Gastrocnemius medialis (tissue), 4 donors: ENCODE measurements around the gene RNF214. TPM values are rescaled to one million over a fixed set of nuclear protein-coding genes. Genes with fewer than 3 reads are reported as not detected.

Source experiments
- ATAC-seq, 2 donors: fragments of 150-250 bp; one replicate each; pipeline ENCODE4 v1.9.1; 2016
- DNase-seq, 2 donors: peaks; one replicate each; pipeline ENCODE4 v3.0.0-alpha.2; 2019
- H3K27ac ChIP-seq, 4 donors: fragments of 200-600 bp; sonication (generic); 1 replicate in 1 of 4; 2 replicates in 3 of 4; pipeline ENCODE4 v1.5.1; 2016 to 2018; ENCODE audit warnings: mild to moderate bottlenecking in 2 of 4, moderate library complexity in 1 of 4
- H3K27me3 ChIP-seq, 3 donors: fragments of 200-600 bp; sonication (generic) in 2 of 3; 1 replicate in 1 of 3; 2 replicates in 2 of 3; pipeline versions ENCODE4 v1.5.1 to v1.6.0; 2016 to 2019; ENCODE audit warnings: mild to moderate bottlenecking in 1 of 3, moderate library complexity in 1 of 3
- H3K36me3 ChIP-seq, 2 donors: fragments of 200-600 bp; sonication (generic) in 1 of 2; one replicate each; pipeline ENCODE4 v1.5.1; 2017 to 2018
- H3K4me1 ChIP-seq, 2 donors: fragments of 200-600 bp; sonication (generic) in 1 of 2; one replicate each; pipeline ENCODE4 v1.5.1; 2016 to 2017; ENCODE audit warnings: mild to moderate bottlenecking in 2 of 2
- H3K4me3 ChIP-seq, 4 donors: fragments of 200-600 bp; sonication (generic) in 3 of 4; 1 replicate in 1 of 4; 2 replicates in 3 of 4; pipeline ENCODE4 v1.5.1; 2016 to 2019; ENCODE audit warnings: mild to moderate bottlenecking in 2 of 4
- H3K9me3 ChIP-seq, 3 donors: fragments of 200-600 bp; sonication (generic) in 2 of 3; 1 replicate in 1 of 3; 2 replicates in 2 of 3; pipeline ENCODE4 v1.5.1; 2016 to 2019
- POLR2A ChIP-seq, 2 donors: fragments of 450-650 bp; IDR thresholded peaks; one replicate each; pipeline ENCODE4 v1.6.1; 2017; ENCODE audit warnings: antibody characterized with exemption in 2 of 2, mild to moderate bottlenecking in 2 of 2, moderate library complexity in 2 of 2
- in situ Hi-C, 4 donors: fragments of 200-750 bp; cut with MboI; loops; one replicate each; pipeline versions ENCODE4 v1.15.0 to v1.8.0; 2017; ENCODE audit warnings: low sequenced_read_pairs in 4 of 4
- intact Hi-C: fragments of 100-400 bp; cut with DNase I; formaldehyde crosslinking; loops from one replicate; pipeline ENCODE4 v1.15.1; 2023; ENCODE audit warnings: low total_unique reads
- total RNA-seq, 4 donors: library from RNA; depleted of rRNA; stranded (reverse); fragments of >200 nt; gene quantifications; one replicate each; pipeline versions ENCODE4 v1.1.0 to v1.2.3, GENCODE V29; 2016
- TF ChIP-seq, protein P1 (sequence below), 5 experiments: fragments of 450-650 bp in 3 of 5; fragments of 200-600 bp in 2 of 5; sonication (generic) in 2 of 5; IDR thresholded peaks in 4 of 5; conservative IDR thresholded peaks in 1 of 5; 1 replicate in 4 of 5; 2 replicates in 1 of 5; pipeline ENCODE4 v1.5.1; 2016 to 2019; ENCODE audit warnings: antibody characterized with exemption in 5 of 5, mild to moderate bottlenecking in 3 of 5, moderate library complexity in 3 of 5

Gene RNF214
- total RNA-seq, 4 donors from 2014 or later: 17.1 to 22.7 (median 19.9) TPM

DNA sequence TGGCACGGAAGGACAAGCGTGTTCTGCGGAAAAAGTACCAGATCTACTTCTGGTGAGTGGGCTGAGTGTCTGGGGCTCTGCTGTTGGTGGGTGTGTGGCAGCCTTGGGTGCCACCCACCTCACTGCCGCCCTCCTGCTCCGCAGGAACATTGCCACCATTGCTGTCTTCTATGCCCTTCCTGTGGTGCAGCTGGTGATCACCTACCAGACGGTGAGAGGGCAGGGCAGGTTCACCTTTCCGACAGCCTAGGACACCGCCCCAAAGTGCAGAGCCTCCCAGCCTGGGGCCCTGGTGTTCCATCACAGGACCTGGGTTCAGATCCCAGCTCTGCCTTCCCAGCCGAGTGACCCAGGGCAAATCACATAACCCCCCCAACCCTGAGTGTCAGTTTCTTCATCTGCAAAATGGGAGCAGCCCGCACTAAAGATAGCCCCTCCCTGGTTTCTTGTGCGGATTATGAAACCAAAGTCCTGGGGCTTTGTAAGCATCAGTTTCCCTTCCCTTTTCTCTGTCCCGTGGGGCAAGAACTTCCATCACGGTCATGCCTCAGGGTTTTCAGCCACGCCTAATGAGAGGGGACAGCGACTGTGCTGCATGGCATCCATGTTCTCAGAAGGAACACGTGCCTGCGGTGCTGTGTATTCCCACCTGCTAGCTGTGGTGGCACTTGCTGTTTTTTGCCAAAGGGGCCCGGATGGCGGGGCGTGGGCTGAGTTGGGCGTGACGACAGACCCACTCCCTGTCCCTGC, 43.1 kb upstream of the RNF214 start:
- Histone ChIP-seq H3K27ac (no peak overlapping the region), H3K27me3 (no peaks in the 10 kb centered on the region), H3K4me1 (peaks cover 7 to 9% of the 10 kb centered on the region in 2 donors), H3K4me3 (no peak overlapping the region), H3K9me3 (no peaks in the 10 kb centered on the region), H3K36me3 (peaks cover 0 to 81% of the 10 kb centered on the region in 2 donors)
- DNase-seq: peak in 1 of 2 donors; percentile 29
- intact Hi-C loops (no loop called here), in situ Hi-C loops (no loop called here)
- ATAC-seq: peak; percentile 27 to 40
- TF ChIP-seq POLR2A (IDR thresholded peaks at IDR 0.05): no peak
- TF ChIP-seq, protein P1, sequence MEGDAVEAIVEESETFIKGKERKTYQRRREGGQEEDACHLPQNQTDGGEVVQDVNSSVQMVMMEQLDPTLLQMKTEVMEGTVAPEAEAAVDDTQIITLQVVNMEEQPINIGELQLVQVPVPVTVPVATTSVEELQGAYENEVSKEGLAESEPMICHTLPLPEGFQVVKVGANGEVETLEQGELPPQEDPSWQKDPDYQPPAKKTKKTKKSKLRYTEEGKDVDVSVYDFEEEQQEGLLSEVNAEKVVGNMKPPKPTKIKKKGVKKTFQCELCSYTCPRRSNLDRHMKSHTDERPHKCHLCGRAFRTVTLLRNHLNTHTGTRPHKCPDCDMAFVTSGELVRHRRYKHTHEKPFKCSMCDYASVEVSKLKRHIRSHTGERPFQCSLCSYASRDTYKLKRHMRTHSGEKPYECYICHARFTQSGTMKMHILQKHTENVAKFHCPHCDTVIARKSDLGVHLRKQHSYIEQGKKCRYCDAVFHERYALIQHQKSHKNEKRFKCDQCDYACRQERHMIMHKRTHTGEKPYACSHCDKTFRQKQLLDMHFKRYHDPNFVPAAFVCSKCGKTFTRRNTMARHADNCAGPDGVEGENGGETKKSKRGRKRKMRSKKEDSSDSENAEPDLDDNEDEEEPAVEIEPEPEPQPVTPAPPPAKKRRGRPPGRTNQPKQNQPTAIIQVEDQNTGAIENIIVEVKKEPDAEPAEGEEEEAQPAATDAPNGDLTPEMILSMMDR (IDR thresholded peaks at IDR 0.05 in 4 of 5, conservative IDR thresholded peaks at IDR 0.05 in 1 of 5): no peak

DNA sequence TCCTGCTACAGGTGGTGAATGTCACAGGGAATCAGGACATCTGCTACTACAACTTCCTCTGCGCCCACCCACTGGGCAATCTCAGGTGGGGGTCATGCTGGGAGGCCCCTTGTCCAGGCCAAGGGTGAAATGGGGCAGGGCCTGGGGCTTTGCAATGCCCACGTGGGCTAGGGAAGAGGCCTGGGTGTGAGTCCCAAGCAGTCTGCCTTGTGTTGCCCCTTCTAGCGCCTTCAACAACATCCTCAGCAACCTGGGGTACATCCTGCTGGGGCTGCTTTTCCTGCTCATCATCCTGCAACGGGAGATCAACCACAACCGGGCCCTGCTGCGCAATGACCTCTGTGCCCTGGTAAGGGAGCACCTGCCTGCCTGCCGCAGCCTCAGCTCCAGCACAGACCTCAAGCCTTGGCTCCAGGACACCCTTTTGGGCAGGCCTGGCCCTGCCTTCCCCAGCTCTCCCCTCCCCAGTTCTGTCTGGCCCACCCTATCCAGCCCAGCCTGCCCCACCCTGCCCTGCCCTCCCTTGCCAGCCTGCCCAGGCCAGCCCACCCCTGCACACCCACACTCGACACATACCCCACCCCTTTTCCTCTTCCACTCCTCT, 42.4 kb upstream of the RNF214 start:
- Histone ChIP-seq H3K36me3 (peaks cover 0 to 76% of the 10 kb centered on the region in 2 donors), H3K9me3 (no peaks in the 10 kb centered on the region), H3K27ac (no peak overlapping the region), H3K4me1 (peaks cover 7 to 9% of the 10 kb centered on the region in 2 donors), H3K27me3 (no peaks in the 10 kb centered on the region), H3K4me3 (no peak overlapping the region)
- intact Hi-C loops (no loop called here), in situ Hi-C loops (no loop called here)
- ATAC-seq (no peak), DNase-seq (no peak)
- no peak for TF ChIP-seq POLR2A (IDR thresholded peaks at IDR 0.05)
- TF ChIP-seq, protein P1 (IDR thresholded peaks at IDR 0.05 in 4 of 5, conservative IDR thresholded peaks at IDR 0.05 in 1 of 5): no peak

DNA sequence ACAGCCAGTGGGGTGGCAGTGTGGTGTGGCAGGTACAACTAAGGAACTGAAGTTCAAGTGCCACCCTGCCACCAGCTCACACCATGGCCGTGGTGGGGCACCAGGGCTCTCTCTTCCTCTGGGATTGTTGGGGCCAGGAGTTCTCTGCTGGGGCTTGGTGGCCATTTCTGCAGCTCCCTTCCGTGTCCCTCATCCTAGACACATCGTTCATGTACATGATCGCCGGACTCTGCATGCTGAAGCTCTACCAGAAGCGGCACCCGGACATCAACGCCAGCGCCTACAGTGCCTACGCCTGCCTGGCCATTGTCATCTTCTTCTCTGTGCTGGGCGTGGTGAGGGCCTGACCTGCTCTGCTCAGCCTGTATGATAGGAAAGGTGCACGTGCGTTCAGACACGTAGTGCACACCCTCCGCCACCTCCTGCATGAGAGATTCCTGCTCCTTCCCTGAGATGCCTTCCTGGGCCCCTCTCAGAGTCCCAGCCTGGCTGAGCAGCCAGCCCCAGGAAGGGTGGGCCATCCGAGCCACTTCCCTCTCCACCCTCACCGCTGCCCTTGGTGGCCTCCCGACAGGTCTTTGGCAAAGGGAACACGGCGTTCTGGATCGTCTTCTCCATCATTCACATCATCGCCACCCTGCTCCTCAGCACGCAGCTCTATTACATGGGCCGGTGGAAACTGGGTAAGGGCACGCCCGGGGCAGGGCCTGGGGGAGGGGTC, 40.6 kb upstream of the RNF214 start:
- Histone ChIP-seq H3K27ac (no peak overlapping the region), H3K4me3 (no peak overlapping the region), H3K27me3 (no peaks in the 10 kb centered on the region), H3K36me3 (peaks cover 0 to 76% of the 10 kb centered on the region in 2 donors), H3K4me1 (peaks cover 7 to 9% of the 10 kb centered on the region in 2 donors), H3K9me3 (no peaks in the 10 kb centered on the region)
- in situ Hi-C loops (no loop called here), intact Hi-C loops (no loop called here)
- DNase-seq (peak in 1 of 2 donors; percentile 9), ATAC-seq (no peak)
- TF ChIP-seq, protein P1 (IDR thresholded peaks at IDR 0.05 in 4 of 5, conservative IDR thresholded peaks at IDR 0.05 in 1 of 5): no peak
- no peak for TF ChIP-seq POLR2A (IDR thresholded peaks at IDR 0.05)

- no peak overlapping the region for H3K27ac ChIP-seq
- H3K36me3 ChIP-seq: peaks cover 0 to 70% of the 10 kb centered on the region in 2 donors
- in situ Hi-C loops: no loop called here
- no peak for ATAC-seq
- no peaks in the 10 kb centered on the region for H3K9me3 ChIP-seq
- DNase-seq: no peak
- no peaks in the 10 kb centered on the region for H3K27me3 ChIP-seq
- H3K4me1 ChIP-seq: peaks cover 7 to 9% of the 10 kb centered on the region in 2 donors
- H3K4me3 ChIP-seq: no peak overlapping the region
- TF ChIP-seq, protein P1 (IDR thresholded peaks at IDR 0.05 in 4 of 5, conservative IDR thresholded peaks at IDR 0.05 in 1 of 5): no peak
- TF ChIP-seq POLR2A (IDR thresholded peaks at IDR 0.05): no peak
- intact Hi-C loops: no loop called here
Observed at GRCh38 chr11:117192401-117192875, 40.0 kb upstream of the RNF214 start.
